ENCODE results near the gene PRPSAP1.
"Not testable (repeated sequence)": the region's sequence is repeated elsewhere in the genome, so short reads cannot be mapped to it uniquely, and the experiment has no call there.

The PRPSAP1 gene

DNA sequence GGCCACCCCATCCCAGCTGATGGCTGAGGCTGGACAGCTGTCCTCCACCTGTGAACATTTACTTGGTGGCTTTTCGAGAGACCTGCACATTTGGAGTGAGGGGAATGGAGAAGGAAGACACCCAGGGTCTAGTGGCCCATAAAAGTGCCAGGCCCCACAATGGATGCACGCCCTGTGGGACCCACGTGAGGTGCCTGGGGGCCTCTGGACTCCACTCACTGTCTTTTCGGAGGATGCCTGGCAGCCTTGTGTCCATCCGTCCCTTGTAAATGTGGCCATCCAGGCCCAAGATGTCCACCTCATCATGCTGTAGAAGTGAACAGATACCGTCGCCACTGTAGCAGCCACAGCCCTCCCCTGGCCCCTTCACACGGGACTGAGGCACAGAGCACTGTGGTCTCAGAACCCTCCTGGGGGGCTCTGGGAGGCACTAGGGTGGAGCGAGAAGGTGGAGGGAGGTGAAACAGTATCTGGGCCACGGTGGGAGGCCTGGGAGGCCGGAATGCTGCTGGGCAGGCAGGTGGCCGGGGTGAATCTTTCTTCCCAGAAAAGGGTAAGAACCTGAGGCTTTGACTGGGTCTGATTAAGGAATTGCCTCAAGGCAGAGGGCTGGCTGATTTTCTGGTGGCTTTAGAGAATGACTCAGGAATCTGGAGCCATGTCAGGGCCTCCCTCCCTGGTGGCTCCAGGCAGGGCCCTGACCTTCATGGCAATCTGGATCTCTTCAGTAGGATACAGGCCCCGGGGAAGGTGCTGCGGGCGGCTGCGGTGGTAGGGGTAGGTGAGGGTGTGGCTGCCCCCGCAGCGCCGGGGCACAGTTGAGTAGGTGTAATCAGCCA, 77.0 kb downstream of the PRPSAP1 start:
- DNase-seq, result no peak

DNA sequence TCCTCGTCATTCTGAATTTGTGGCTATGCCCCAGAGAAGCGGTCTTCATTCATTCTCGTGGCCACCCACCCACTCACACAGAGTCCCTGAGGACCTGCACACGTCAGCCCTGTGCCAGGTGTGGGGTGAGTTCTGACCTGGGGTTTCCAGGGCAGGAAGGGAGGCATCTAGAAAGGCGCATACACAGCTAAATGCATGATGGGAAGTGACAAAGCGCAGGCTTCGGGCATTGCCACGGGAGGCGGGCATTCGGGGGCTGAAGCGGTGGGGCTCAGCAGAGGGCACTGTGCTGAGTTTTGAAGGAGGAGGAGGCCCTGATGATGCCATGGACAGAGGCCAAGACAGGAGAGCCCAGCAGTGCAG, 77.7 kb downstream of the PRPSAP1 start:
- DNase-seq, result no peak

DNA sequence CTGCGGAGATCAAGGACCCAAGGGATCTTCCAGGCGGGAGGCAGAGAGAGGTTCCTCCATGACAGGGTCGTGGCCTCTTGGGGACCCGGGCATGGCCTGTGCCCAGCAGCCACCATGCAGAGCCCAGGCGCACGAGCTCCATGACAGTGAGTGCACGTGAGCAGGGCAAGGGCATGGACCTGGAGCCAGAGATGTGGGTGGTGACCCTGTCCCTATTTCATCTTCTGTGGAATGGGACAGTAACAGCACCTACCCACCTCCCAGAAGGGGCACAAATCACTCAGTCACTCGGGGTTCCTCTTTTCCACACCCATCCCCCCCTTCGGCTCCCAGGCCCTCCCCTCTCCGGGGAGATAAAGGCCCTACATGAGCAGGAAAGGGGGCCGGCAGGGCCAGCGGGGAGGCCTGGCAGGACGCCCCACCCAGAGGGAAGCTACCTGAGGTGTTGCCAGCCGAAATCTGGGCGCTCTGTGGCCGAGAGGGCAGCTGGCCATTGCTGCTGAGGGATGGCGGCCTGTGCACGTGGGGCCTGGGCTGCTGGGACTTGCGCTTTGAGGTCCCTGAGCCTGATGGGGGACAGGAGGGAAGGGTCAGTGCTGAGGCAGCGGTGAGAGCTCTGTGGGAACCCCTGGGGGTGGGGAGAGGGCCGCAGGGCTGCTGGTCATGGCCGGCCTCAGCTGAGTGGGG, 78.2 kb downstream of the PRPSAP1 start:
- DNase-seq, result no peak

DNA sequence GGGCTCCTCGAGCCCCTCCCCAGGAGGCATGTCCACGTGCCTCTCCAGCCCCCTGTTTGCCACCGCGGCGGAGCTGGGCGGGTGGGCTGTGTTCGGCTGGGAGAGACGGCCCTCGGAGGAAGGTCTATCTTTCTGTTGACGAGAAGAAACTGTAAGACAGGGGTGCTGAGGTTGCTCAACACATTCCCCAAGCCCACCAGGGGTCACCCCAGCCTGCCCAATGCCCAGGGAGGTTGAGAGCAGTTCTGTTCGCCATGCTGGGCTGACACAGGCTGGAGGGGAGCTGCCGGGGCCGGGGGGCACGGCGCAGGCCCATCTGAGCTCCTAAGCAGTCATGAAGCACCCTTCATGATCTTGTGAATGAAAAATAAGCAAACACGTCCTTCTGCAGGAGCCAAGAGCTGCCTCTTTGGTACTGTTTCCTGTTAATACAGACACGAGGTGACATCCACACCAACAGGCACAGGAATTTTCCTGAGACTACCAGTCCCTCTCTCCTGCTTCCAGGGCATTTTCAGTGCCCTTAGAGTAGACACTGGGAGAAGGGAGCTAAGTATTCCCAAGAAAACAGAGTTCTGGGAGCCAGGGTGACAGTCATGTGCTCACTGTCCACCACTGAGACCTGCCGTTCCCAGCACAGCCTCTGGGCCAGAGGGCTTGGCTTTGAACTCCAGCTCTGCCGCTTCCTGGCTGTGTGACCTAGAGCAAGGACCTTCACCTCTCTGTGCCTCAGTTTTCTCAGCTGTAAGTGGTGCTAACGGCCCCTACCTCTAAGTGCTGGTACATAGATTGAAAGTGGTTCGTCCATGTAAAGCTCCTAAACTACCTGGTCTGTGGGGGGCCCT, 79.4 kb downstream of the PRPSAP1 start:
- DNase-seq, result no peak

DNA sequence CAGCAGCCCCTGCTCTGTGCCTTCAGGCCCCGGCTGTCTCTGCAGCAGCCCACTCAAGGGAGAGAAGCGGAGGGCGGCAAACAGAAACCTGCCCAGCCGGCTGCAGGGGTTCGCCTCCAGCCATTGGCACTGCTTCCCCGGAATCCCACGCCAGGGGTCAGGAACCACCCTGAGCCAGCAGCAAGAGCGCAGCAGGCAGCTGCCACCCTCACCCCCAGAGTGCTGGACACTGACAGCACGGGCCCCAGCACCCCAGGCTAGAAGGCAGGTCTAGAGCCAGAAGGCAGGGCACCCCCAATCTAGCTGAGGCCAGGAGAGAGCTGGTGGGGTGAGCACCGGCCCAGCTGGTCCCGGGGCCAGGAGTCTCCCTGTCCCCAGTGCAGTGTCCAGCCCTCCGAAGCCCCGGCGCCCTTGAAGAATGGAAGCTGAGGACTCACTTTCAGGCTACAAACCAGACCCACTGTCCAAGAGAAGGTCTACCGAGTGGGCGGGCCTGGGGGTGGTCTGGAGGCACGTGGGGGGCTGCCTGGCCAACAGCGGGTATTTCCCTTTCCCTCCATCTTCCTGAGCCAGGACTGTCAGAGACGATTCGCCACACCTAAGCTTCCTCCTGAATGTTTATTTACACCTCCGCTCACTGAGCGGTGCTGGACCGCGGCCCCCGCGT, 80.1 kb downstream of the PRPSAP1 start:
- no peak for DNase-seq

DNA sequence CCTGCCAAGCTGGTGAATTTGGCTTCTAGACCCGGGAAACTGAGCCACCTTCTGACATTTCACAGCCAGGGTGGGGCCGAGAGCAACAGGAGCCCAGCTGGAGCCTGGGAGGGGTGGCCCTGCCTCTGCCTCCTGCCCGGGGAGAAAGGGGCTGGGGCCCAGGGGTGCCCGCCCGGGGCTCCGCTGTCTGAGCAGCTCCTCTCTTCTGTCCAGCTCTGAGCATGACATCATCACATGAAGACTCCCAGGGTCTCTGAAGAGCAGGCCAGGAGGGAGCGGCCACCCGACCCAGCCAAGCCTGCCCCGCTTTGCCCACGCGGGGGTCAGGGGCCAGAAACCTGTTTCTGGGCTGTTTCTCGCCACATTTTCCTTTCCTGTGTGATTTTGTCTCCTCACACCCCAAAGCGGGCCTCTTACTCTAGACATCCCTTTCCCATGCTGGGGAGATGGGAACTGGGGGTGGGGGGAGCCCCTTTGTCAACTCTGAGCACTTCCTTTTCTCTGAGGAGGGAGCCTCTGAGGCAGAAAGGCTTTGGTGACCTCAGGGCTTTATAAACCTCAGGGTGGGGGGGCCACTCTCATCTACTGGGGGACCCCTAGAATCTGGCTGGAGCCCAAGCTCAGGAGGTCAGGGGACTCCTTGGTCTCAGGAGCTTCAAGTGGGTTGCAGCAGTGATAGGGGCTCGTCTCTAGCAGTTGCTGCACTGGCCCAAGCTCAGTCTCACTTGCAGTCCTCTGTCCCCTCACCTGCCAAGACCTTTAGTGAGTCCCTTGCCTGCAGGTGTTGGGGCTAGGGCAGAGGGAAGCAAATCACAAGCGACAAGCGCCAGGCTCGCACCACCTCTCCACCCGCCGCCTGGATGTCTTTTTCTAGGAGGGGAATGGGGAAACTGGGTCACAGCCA, 80.9 kb downstream of the PRPSAP1 start:
- no peak for DNase-seq

DNA sequence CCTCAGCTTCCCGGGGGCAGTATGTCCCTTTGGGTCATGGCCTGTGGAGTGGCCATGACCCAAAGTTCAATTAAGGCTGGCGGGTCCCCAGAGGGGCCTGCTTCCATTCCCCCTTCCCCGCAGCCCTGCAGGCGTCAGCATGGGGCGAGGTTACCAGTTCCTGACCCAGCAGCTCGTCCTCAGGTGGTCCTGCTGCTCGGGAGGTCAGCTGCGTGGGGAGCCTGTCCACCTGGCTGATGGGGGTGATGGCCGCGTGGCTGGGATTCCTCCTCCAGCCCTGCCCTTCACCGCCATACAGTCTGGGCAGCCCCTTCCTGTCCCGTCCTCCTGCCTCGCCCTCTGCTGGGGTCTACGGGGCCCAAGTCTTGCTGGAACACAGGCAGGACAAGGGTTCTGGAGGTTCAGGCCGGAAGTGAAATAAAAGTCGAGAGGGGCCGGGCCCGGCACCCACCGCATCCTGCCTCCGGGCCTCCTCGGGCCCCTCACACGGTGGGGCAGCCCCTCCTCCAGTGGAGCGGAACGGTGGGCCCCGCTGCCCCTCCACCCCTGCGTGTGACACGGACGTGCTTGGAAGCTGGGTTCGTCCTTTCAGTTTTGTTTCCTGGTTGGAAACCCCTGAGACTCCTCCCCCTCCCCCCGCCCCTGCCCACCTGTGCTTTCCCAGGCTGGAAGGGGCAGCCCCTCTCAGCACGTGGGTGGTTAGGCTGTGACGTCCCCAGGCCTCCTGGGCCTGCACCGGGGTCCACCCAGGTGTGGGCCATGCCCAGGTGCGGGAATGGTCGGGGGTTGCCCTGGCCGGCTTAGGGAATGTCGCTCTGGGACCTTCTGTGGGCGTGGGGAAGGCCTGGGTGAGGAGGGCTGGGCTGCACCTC, 81.8 kb downstream of the PRPSAP1 start:
- DNase-seq, result no peak

DNA sequence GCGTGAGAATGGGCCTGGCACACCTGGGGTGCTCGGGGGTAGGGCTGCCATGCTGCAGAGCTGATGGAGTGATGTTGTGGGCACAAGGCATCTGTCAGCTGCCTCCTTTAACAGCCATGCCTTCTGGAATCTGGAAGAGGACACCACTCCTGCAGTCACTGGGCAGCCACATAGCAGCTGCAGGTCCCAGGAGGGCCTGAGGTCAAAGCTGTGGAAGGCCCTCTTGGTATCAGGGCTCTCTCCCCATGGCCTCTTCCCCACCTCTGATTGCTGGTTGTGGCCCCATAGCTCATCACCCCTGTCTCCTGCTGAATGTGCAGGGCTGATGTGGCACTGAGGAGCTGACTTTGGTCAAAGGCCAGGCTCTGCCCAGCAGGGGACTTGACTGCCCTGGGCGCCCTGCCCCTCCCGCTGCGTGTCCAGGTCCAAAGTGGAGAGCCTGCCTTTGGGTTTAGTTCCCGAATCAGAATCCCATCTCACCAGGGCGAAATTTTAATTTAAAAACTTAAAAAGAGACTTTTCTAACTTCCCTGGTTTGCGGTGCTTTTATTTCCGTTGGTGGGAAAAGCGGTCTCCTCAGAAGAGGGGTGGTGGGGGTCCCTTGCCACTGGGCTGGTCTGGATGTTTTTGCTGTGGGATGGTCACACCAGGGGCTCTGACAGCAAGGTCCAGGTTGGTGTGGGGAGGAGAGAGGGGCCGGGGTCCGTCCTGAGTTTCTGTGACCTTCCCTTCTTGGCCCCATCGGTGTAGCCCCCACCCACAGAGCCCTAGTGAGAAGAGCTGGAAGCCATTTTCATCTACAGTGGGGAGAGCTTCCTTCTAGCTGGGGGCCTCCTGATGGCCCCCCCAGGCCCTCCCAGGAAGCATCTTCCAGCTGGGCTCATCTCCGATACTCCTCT, 82.7 kb downstream of the PRPSAP1 start:
- DNase-seq, result no peak

DNA sequence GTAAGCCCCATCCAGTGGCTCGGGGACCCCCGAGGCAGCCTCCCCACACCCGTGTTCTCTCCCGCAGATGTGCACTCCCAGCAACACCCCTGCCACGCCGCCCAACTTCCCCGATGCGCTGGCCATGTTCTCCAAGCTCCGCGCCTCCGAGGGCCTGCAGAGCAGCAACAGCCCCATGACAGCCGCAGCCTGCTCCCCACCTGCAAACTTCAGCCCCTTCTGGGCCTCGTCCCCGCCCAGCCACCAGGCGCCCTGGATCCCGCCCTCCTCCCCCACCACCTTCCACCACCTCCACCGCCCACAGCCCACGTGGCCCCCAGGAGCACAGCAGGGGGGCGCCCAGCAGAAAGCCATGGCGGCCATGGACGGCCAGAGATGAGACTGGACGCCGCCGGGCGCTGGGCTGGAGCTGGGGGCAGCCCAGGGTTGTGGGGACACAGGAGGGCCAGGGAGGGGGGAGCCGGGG, 83.6 kb downstream of the PRPSAP1 start:
- no peak for DNase-seq

DNA sequence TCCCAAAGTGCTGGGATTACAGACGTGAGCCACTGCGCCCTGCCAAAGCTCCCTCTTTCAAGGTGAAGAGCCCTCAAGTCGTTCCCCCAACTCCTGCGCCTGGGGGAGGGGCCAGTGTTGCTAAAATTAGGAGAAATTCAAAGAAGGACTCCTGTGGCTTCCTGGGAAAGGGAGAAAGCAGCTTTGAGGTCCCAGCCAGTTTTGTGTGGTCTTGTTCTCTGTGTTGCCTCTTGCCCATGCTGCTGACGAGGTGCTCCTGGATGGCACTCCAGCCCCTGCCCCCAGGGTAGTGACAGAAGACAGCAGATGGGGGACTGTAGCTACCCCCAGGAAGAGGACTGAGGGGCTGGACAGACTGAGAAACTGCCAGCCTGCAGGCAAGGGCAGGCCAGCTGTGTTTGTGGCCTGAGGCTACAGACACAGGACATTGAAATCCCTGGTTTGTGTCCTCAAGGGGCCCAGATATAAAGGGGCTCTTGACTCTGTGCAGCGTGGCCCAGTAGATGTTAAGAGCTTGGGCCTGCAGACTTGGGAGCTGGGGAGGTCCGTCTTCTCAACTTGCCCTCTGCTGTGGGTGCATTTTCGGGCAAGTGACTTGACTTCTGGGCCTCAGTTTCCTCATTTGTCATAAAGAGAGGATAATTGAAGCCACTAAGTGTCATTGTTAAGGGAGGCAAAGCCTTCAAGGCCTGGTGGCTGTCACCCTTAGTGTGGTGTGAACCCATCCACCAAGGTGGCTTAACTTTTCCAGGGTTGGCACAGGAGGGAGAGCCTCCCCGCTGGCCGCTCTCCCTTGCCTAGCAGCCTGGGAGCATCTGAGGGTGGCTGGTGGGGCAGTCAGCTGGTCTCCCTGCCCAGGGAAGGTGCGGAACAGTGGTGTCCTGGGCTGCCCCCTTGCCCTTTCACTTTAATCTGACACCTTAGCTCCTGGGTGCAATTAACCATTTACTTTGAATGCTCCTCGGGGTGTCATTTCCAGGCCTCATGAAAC, 84.4 kb downstream of the PRPSAP1 start:
- DNase-seq, result no peak

DNA sequence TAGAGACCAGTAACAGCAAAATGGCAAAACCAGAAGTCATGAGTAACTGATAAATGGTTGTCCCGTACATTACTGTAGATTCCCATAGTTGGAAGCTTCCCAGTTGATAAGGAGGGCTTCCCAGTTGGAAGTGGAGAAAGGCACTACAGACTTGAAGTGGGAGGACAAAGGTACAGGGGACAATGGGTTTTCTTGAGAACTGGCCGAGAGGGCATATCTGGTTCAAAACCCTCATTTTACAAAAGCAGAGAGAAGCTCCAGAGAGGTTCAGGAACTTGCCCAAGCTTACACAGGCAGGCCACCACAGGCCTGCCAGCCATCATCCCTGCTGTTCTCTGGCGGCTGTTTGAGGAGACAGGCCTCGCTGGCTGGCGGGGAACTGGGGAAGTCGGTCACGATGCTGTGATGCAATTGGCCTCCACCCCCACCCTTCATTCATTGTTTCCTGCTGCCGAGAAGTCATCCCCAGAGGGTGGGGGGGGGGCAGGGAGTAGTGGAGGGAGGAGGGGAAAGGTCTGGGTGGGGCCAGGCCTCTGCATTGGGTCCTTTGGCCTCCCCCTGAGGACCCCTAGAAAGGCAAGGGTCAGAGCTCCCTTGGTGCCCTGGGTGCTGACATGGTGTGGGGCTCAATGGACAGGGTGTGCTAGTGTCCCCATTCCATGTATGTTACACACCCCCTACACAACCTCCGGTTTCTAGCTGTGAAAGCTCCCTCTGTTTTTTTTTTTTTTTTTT, 85.5 kb downstream of the PRPSAP1 start:
- DNase-seq, result no peak

DNA sequence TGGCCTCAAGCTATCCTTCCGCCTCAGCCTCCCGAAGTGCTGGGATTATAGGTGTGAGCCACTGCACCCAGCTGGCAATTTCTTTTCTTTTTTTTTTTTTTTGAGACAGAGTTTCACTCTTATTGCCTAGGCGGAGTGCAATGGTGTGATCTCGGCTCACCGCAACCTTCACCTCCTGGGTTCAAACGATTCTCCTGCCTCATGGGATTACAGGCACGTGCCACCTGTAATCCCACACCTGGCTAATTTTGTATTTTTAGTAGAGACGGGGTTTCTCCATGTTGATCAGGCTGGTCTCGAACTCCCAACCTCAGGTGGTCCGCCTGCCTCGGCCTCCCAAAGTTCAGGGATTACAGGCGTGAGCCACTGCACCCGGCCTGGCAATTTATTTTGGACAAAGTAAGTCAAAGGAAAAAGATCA, 86.1 kb downstream of the PRPSAP1 start:
- DNase-seq, result not testable (repeated sequence)

DNA sequence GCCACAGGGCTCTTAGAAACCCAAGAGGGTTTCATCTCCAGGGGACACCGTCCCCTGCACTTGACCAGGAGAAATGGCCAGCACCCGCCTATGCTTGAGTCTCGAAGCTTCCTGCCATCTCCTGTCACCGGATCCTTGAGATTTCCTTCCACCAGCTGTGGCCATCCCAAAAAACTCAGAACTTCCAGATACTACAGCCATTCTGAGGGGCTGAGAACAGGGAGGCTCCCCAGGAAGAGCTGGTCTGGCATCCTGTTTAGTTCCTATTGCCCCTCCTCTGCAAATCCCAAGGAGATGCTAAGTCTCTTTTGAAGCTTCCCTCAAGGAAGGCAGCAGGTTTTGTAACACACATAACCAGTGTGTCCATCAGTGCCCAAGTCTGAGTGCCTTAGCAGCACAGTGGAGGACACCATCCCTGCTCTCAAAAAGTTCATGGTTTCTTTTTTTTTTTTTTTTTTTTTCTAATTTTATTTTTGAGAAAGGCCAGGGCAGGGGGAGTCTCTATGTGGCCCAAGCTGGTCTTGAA, 86.6 kb downstream of the PRPSAP1 start:
- no peak for DNase-seq

DNA sequence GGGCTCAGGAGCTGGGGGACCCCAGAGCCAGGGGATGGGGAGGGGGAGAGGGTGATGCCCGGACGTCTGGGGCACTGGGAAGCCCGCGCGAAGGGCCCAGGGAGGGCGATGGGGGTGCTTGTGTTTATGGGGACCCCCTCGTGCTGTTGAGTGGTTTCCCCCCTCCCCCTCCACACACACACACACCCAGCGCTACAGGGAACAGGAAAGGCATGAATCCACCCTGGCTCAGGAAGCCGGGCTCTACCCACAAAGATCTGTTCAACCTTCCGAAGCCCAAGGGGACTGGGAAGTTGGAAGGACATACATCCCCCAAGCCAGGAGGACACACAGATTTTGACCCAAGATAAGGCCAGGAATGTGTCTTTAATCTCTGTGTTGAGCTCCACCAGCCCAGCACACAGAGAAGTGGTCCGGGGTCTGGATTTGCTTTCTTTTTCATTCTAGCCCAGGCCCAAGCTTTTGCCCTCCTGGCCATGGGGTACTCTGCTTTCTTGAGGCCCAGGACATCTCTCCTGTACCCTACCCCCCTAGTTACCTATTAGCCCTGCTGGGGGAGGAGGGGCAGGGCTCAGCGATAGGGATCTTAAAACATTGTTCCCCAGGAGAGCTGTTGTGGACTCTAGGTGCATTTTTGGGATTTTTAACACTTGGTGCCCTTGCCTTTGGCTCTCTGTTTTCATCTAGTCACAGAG, 87.3 kb downstream of the PRPSAP1 start:
- DNase-seq, result no peak

DNA sequence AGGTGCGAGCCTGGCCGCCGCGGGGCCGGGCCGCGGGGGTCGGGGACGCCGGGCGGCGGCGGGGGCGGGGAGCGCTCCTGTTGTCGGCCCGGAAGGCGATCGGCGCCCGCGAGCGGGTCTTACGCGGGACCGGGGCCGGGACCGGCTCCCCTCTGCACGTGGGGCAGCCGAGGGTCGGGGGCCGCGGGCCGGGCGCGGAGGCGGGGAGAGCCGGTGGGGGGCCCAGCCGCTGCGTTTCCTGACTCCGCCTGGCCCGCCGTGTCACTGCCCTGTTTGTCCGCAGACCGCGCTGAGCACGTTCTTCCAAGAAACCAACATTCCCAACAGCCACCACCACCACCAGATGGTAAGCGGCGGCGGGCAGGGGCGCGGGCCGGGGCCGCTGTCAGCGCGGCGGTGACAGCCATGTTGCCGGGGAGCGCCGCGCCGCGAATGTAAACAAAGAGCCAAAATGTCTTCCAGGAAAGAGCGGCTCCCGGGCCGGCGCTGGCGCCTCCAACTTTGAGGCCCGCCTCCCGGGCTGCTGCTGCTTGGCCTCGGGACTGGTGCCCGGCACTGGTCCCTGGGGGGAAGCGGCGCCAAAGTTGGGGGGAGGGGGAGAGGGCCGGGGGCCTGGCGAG, 88.0 kb downstream of the PRPSAP1 start:
- DNase-seq, result no peak

All from NCI-H446 treated with DMSO at 0.1 percent for 48 hours (cell line).